GM21367 (cell line): ENCODE measurements around the gene SFXN5.

ENCODE experiments used
- ATAC-seq: cut with Tn5 transposase; IDR thresholded peaks from one replicate; pipeline ENCODE4 v1.9.1; 2021; ENCODE audit not compliant: unreplicated experiment

The SFXN5 gene

GRCh38 chr2:73053316-73054114 lies 18.0 kb downstream of the SFXN5 start:
- no peak for ATAC-seq

DNA sequence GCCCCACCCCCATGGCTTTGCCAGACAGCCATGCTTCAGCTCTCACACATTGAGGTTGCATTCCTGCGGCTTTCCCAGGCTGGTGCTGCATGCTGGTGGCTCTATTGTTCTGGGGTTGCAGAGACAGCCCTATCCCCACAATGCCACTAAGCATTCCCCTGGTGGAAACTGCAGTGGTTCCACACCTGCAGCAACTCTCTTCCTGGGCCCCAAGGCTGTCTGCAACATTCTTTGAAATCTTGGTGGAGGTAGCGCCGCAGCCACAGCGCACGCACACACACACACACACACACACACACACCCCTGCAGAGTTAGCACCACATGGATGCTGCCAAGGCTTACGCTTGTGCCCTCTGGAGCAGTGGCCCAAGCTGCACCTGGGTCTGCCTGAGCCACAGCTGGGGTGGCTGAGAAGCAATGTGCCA lies 21.4 kb downstream of the SFXN5 start:
- no peak for ATAC-seq

- no peak for ATAC-seq
Measured at GRCh38 chr2:73043929-73044832, 27.3 kb downstream of the SFXN5 start.

DNA sequence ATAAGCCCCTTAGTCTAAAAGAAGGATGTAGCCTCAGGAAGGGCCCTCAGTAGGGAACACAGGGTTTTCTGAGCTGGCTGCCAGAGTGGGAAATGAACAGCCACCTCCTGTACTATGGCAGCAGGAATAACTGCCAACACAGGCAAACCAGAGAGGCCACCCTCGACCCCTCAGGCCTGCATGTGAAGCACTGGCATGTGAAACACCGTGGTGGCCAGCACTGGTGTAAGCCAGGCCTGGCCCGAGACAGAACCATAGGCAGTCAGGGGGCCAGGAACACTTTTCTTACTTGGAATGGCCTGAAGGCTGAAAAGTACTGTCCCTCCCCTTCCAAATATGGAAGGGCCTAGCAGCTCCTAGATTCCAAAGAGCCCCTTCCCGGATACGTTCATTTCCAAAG lies 28.2 kb downstream of the SFXN5 start:
- no peak for ATAC-seq

DNA sequence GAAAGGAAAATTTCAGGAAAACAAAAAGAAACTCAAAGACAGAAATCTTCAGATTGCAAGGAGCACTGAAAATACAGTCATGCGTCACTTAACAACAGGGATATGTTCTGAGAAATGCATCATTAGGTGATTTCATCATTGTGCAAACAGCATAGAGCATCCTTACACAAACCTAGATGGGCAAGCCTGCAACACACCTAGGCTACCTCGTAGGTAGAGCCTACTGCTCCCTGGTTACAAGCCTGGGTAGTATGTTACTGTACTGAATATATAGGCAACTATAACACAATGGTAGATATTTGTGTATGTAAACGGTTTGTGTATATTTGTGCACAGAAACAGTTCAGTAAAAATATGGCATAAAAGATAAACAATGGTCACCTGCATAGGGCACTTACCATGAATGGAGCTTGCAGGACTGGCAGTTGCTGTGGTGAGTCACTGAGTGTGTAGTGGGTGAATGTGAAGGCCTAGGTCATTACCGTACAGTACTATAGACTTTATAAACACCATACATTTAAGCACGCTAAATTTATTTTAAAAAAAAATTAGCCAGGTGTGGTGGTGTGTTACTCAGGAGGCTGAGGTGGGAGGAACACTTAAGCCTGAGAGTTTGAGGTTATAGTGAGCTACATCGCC lies 33.4 kb downstream of the SFXN5 start:
- ATAC-seq = no peak

DNA sequence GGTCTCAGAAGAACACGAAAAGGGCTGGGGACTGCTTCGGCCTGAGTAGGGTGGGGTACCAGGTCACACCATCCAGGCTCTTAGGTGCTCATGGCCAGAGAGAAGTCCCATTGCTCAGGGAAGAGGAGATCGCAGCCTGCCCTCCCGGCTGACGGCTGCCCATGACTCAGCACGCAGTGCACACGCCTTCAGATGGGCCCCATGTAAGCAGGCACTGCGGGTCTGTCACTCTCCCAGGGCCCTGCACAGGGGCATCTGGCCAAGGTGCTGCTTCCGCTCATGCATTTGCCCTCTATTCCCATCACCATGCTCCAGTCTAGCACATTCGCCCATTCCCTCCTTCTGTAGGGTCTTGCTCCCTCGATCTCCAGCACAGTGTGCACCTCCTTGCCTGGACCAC lies 34.7 kb downstream of the SFXN5 start:
- no peak for ATAC-seq

- ATAC-seq = no peak
Measured at GRCh38 chr2:73035899-73036711, 35.4 kb downstream of the SFXN5 start.

DNA sequence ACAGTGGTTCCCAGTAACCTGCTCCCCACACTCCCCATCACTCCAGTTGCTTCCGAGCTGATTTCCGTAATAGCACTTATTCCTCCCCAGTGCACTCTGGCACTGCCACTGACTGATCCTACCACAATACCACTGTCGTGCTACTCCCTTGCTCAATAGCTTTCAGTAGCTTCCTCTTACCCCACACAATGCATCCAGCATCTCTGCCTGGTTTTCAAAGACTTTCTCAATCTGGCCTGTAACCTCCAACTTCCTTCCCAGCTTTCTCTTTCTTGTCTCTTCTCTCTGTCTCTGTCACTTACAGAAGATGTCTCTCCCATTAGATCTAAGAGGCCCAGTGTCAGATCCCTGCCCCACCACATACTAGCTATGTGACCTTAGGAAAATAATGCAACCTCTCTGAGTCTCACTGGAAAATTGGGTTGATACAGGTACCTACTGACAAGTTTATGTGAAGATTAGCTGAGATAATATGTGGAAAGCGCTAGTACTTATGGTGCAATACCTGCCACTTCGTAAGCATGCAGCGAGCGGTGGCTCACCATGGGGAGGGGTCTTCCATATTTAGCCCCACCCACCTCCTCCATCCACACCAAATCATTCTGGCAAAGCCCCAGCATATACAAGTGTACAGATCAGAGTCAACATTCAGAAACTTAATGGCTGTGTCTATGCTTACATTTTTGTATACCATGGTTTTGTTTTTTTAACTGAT lies 36.7 kb downstream of the SFXN5 start:
- ATAC-seq = no peak

DNA sequence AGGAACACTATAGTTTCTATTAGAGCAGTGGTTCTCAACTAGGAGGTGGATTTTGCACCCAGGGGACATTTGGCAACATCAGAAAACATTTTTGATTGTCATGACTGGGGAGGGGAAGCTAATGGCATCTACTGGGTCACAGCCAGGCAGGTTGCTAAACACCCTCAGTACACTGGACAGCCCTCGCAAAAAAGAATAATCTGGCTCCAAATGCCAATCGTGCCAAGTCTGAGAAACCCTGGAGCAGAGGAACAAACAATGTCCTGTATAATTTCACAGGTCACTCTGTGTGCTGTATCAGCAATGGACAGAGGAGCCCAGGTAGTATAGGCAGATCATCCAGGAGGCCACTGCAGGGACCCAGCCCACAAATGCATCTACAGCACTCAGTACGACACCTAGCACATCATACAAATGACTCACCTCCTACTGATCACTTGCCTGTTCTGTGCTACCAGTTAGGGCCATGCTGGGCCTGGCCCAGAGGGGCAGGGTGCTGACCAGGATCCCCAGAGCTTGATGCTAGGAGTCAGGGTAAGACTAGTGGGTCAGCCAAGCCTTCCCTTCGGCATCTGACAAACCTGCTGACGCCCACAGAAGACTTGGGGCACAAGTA lies 37.6 kb downstream of the SFXN5 start:
- ATAC-seq = no peak

DNA sequence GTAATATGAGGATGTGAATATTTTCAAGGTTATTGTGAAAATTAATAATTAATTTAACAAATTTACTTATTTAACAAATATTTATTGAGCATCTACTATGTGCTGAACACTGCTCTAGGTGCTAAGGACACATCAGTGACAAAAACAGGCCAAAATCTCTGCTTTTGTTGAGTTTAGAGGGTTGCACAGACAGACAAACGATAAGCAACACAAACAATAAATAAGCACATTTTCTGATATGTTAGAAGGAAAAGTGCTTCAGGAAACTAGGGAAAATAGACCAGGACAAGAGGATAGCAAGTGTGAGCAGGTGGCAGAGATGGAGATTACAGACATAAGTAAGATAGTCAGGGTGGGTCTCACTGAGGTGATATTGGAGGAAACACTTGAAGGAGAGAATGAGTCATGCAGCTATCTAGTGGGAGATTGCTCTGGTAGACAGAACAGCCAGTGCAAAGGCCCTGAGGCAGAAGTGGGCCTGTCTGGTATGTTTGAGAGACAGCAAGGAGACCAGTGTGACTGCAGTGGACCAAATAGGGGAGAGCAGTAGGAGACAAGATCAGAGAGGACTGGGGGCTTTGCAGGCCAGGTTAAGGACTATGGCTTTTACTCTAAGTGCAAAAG lies 38.3 kb downstream of the SFXN5 start:
- no peak for ATAC-seq

- ATAC-seq = no peak
Measured at GRCh38 chr2:73032702-73033097, 38.8 kb downstream of the SFXN5 start.

DNA sequence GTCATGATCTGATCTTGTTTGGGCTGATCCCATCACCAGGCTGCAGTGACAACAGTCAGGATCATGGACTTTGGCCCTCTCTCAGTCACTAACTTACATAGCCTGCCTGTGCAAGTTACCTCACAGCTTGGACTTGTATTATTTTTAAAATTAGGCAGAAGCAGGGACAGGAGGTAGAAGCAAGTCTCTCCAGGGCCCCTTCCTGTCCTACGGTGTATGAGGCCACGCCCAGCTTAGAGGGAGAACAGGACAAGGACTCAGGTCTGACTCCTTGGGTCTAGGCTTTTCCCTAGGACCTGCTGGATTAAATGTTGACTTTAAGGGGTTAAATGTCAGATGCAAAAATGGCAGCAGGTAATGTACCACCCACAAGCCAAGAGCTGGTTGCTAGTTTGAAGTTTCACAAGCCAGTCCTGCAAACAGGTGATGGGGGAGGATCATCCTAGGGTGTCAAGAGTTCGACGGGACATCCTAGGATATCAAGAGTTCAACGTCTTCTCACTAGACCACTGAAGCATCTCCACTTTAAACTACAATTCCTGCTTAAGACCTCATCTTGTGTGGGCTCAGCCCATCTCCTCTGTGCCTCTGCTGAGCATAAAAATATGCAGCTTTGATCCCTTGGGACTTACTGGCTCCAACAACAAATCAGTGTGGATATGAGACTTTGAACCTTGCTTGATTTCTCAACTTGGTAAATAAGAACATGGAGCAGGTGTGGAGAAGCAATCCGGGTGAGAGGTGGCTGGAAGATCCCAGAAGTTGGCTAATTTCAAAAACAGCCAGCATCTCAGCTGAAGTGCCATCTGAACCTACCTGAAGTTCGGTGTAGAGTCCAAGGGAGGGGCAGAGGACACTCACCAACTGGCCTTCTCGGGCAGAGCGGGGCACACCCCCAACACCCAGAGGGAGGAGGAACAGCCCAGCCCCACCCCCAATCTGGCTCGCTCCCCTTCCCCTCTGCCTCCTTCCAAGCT lies 39.5 kb downstream of the SFXN5 start:
- no peak for ATAC-seq

DNA sequence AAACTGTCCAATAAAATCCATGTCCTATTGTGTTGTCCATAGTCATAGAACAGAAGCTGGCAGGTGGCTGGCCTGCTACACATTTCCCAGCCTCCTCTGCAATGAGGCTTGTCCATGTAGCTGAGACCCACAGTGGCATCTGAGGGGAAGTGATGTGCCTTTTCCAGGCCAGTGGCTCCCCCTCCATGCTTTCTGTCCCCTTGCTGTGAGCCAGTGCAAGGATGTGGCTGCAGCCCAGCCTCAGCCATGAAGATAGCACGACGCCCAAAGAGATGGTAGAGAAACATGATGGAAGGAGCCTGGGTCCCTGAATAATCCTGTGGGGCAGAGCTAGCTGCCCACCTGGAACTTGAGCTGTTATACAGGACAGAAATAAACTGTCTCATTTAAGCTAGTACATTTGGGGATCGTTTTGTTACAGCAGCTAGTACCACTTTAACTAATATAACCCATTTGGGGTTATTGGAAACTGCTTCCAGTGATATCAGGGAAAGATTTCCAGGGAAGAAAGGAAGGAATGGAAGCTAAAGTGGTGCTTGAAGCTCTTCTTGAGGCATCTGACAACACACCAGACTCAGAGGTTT lies 40.3 kb downstream of the SFXN5 start:
- no peak for ATAC-seq

DNA sequence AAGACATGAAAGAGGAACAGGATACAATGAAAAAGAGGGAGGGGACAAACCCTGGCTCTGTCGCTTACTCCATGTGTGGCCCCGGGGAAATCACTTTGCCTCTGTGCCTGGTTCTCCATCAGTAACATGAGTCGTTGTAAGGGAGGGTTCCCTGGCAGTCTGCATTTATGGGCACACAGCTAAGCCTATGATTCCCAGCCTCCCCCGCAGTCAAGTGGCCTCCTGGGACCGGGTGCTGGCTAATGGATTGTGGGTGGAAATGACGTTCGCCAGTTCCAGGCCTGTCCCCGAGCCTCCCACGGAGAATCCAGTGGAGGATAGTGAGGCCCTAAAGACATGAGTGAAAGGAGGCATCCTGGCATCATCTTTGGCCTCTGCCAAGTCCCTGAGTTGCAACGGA lies 42.7 kb downstream of the SFXN5 start:
- ATAC-seq = no peak

- no peak for ATAC-seq
Measured at GRCh38 chr2:73027340-73027739, 44.2 kb downstream of the SFXN5 start.

DNA sequence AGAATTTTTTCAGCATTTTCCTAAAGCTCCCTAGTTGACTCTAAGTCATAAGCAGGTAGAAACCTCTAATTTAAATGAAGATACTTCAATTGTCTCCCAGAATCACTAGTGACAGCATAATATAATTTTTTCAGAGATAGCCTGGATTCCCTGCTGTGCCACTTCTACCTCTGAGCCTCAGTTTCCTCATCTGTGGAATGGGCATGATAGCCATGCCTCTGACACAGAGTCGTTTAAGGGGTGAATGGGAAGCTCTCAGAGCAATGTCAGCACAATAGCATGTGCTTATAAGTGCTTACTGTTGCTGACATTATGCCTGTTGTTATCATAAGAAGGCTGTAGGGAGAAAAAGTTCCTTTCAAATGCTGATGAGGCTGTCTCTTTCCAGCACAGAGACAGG lies 48.0 kb downstream of the SFXN5 start:
- ATAC-seq = no peak

GRCh38 chr2:73022024-73022568 lies 49.4 kb downstream of the SFXN5 start:
- no peak for ATAC-seq
